ENCODE measurements around the gene RARS1.
"Not testable (repeated sequence)": the region's sequence is repeated elsewhere in the genome, so short reads cannot be mapped to it uniquely, and the experiment has no call there.

The RARS1 gene

GRCh38 chr5:168531987-168532864, 46.0 kb downstream of the RARS1 start:
- TF ChIP-seq ZC3H10 (CRISPR knock-in tag; IDR thresholded peaks at IDR 0.05) = no peak
- no peak for TF ChIP-seq OSR1 (CRISPR knock-in tag; IDR thresholded peaks at IDR 0.05)
- TF ChIP-seq CREB5 (CRISPR knock-in tag; IDR thresholded peaks at IDR 0.05; ENCODE audit: low read depth) = no peak
- TF ChIP-seq CSDC2 (CRISPR knock-in tag; IDR thresholded peaks at IDR 0.05) = no peak
- no peak for TF ChIP-seq ARNTL (CRISPR knock-in tag; IDR thresholded peaks at IDR 0.05; ENCODE audit: borderline replicate concordance, low read depth)
- TF ChIP-seq TCF4 (CRISPR knock-in tag; IDR thresholded peaks at IDR 0.05; ENCODE audit: borderline replicate concordance) = no peak
- TF ChIP-seq TOX (CRISPR knock-in tag; IDR thresholded peaks at IDR 0.05; ENCODE audit: borderline replicate concordance) = no peak
- no peak for TF ChIP-seq ISL1 (CRISPR knock-in tag; IDR thresholded peaks at IDR 0.05)
- no peak for TF ChIP-seq BACH2 (CRISPR knock-in tag; IDR thresholded peaks at IDR 0.05; ENCODE audit: borderline replicate concordance)
- no peak for TF ChIP-seq ZFP3 (CRISPR knock-in tag; IDR thresholded peaks at IDR 0.05)
- TF ChIP-seq PPARA (CRISPR knock-in tag; IDR thresholded peaks at IDR 0.05; ENCODE audit: borderline replicate concordance) = no peak
- TF ChIP-seq ZNF70 (CRISPR knock-in tag; IDR thresholded peaks at IDR 0.05) = no peak
- TF ChIP-seq ZFP30 (CRISPR knock-in tag; IDR thresholded peaks at IDR 0.05) = no peak
- no peak for TF ChIP-seq TSHZ2 (CRISPR knock-in tag; IDR thresholded peaks at IDR 0.05)
- TF ChIP-seq GLIS3 (CRISPR knock-in tag; IDR thresholded peaks at IDR 0.05) = no peak
- no peak for ATAC-seq

DNA sequence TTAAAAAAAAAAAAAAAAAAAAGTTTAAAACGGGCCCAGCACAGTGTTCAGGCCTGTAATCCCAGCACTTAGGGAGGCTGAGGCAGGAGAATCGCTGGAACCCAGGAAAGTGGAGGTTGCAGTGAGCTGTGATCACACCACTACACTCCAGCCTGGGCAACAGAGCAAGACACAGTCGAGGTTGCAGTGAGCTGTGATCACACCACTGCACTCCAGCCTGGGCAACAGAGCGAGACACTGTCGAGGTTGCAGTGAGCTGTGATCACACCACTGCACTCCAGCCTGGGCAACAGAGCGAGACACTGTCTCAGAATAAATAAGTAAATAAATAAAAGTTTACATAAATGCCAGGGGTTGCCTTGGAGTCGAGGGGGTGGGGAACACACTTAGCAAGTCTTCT, 48.1 kb downstream of the RARS1 start:
- not testable (repeated sequence) for ATAC-seq

DNA sequence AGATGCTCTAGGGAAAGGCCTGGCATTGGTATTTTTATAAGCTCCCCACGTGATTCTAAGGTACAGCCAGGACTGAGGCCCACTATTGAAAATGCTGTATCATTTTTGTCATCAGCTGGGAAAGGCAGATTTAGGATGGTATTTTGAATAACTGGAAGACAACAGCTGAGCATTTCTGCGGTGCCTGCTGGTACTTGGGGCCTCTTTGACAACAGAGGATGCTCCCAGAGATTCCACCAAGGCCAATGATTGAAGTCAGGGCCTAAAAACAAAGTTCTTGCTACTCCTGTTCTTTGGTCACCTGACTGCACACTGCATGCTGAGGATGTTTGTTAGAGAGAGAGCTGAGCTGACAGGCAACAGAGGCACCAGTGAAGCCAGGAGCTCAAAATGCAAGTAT, 50.9 kb downstream of the RARS1 start:
- no peak; the same call in 2 of the 3 replicates for ATAC-seq
- TF ChIP-seq ZNF70 (CRISPR knock-in tag; IDR thresholded peaks at IDR 0.05) (no peak), ZFP3 (CRISPR knock-in tag; IDR thresholded peaks at IDR 0.05) (no peak), ZFP30 (CRISPR knock-in tag; IDR thresholded peaks at IDR 0.05) (no peak), CREB5 (CRISPR knock-in tag; IDR thresholded peaks at IDR 0.05; ENCODE audit: low read depth) (no peak), ESRRG (CRISPR knock-in tag; IDR thresholded peaks at IDR 0.05) (no peak), TOX (CRISPR knock-in tag; IDR thresholded peaks at IDR 0.05; ENCODE audit: borderline replicate concordance) (no peak), ZC3H10 (CRISPR knock-in tag; IDR thresholded peaks at IDR 0.05) (no peak), PPARA (CRISPR knock-in tag; IDR thresholded peaks at IDR 0.05; ENCODE audit: borderline replicate concordance) (no peak), RARB (CRISPR knock-in tag; IDR thresholded peaks at IDR 0.05) (no peak), TSHZ2 (CRISPR knock-in tag; IDR thresholded peaks at IDR 0.05) (no peak), ZNF8 (CRISPR knock-in tag; IDR thresholded peaks at IDR 0.05) (no peak), CSDC2 (CRISPR knock-in tag; IDR thresholded peaks at IDR 0.05) (no peak), BACH2 (CRISPR knock-in tag; IDR thresholded peaks at IDR 0.05; ENCODE audit: borderline replicate concordance) (no peak), POU6F1 (CRISPR knock-in tag; IDR thresholded peaks at IDR 0.05; ENCODE audit: borderline replicate concordance, low read depth) (no peak), OSR1 (CRISPR knock-in tag; IDR thresholded peaks at IDR 0.05) (no peak), ISL1 (CRISPR knock-in tag; IDR thresholded peaks at IDR 0.05) (no peak), GLIS3 (CRISPR knock-in tag; IDR thresholded peaks at IDR 0.05) (no peak), TCF4 (CRISPR knock-in tag; IDR thresholded peaks at IDR 0.05; ENCODE audit: borderline replicate concordance) (no peak)
- TF ChIP-seq, protein P1, sequence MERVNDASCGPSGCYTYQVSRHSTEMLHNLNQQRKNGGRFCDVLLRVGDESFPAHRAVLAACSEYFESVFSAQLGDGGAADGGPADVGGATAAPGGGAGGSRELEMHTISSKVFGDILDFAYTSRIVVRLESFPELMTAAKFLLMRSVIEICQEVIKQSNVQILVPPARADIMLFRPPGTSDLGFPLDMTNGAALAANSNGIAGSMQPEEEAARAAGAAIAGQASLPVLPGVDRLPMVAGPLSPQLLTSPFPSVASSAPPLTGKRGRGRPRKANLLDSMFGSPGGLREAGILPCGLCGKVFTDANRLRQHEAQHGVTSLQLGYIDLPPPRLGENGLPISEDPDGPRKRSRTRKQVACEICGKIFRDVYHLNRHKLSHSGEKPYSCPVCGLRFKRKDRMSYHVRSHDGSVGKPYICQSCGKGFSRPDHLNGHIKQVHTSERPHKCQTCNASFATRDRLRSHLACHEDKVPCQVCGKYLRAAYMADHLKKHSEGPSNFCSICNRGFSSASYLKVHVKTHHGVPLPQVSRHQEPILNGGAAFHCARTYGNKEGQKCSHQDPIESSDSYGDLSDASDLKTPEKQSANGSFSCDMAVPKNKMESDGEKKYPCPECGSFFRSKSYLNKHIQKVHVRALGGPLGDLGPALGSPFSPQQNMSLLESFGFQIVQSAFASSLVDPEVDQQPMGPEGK (CRISPR knock-in tag; IDR thresholded peaks at IDR 0.05; ENCODE audit: borderline replicate concordance) = no peak

Data from SK-N-SH treated with all-trans-retinoic acid at 6 μM for 48 hours (cell line).